K562 (cell line): ENCODE measurements around the gene PRKAG2. TPM values are rescaled to one million over a fixed set of nuclear protein-coding genes. Genes with fewer than 3 reads are reported as not detected.

Experiments
- ATAC-seq: fragments of 200-7000 bp; cut with Tn5 transposase; 3 replicates; pipeline ENCODE4 v1.9.1; 2020; ENCODE audit warnings: moderate library complexity
- BruUV-seq: library from RNA; stranded (reverse); fragments of 400-500 nt; replicated peaks from 2 replicates; lab custom pipeline; 2021; lab: Mats Ljungman, UMichigan
- CTCF ChIA-PET: fragments of 300-600 bp; formaldehyde crosslinking; extraction: SDS; loops from one replicate; lab custom pipeline; 2021; ENCODE audit warnings: low intra/inter-chr PET ratio; lab: Yijun Ruan, JAX
- POLR2A ChIA-PET: fragments of 300-600, 350-650 bp; sonication (Branson Sonifier 250); formaldehyde crosslinking; extraction: SDS; loops from one replicate; lab custom pipeline; 2021; ENCODE audit warnings: antibody characterized with exemption, inconsistent platforms; lab: Yijun Ruan, JAX
- DNase-seq, 4 experiments: peaks; one replicate each; pipeline versions ENCODE4 v3.0.0 to v3.0.0-alpha.2; 2011 to 2018; ENCODE audit warnings: low spot score in 3 of 4, mixed read lengths in 3 of 4; ENCODE audit errors: extremely low read depth in 1 of 4
- FAIRE-seq: peaks from 2 replicates; lab custom pipeline; 2011; peaks lifted over from hg19 to GRCh38; lab: Jason Lieb, UNC
- H2AFZ ChIP-seq: 2 replicates; pipeline ENCODE4 v1.6.0; 2011; ENCODE audit warnings: low read depth, low read length, control low read depth, inconsistent platforms
- H3K27ac ChIP-seq: fragments of 200-600 bp; 3 replicates; pipeline ENCODE4 v1.8.0; 2011; ENCODE audit warnings: low read depth, mild to moderate bottlenecking, control low read depth, inconsistent platforms, low read length, moderate library complexity, mixed read lengths; ENCODE audit errors: extremely low read depth
- H3K27me3 ChIP-seq, 2 experiments: fragments of 300-600 bp in 1 of 2; 2 replicates in 1 of 2; 3 replicates in 1 of 2; pipeline versions ENCODE4 v1.6.0 to v1.8.0; 2011; ENCODE audit warnings: inconsistent platforms in 2 of 2, low read length in 2 of 2, mild to moderate bottlenecking in 1 of 2, mixed read lengths in 1 of 2, moderate library complexity in 1 of 2; ENCODE audit not compliant: control insufficient read depth in 2 of 2, insufficient read depth in 2 of 2
- H3K36me3 ChIP-seq: fragments of 300-600 bp; 3 replicates; pipeline ENCODE4 v1.8.0; 2011; ENCODE audit warnings: mild to moderate bottlenecking, low read length, inconsistent platforms; ENCODE audit not compliant: control insufficient read depth, insufficient read depth
- H3K4me1 ChIP-seq, 2 experiments: fragments of 200-600 bp in 1 of 2; replicated peaks in 1 of 2; 2 replicates in 1 of 2; 3 replicates in 1 of 2; pipeline versions ENCODE4 v1.5.1 to v1.8.0; 2011; ENCODE audit warnings: inconsistent platforms in 2 of 2, low read length in 2 of 2, mild to moderate bottlenecking in 1 of 2, mixed read lengths in 1 of 2, moderate library complexity in 1 of 2; ENCODE audit not compliant: control insufficient read depth in 2 of 2, insufficient read depth in 2 of 2
- H3K4me2 ChIP-seq: 2 replicates; pipeline ENCODE4 v1.6.1; 2011; ENCODE audit warnings: low read length, control low read depth, inconsistent platforms, mixed read lengths; ENCODE audit not compliant: insufficient read depth
- H3K4me3 ChIP-seq: fragments of 200-600 bp; sonication (generic), shearing (Covaris generic); 2 replicates; pipeline ENCODE4 v1.5.1; 2016; ENCODE audit warnings: control low read depth, inconsistent platforms
- H3K79me2 ChIP-seq: fragments of 200-600 bp; 3 replicates; pipeline ENCODE4 v1.8.0; 2011; ENCODE audit warnings: low read length, inconsistent platforms; ENCODE audit not compliant: control insufficient read depth, insufficient read depth
- H3K9ac ChIP-seq, 2 experiments: 2 replicates each; pipeline versions ENCODE4 v1.6.0 to v1.6.1; 2011; ENCODE audit warnings: low read depth in 2 of 2, low read length in 2 of 2, control low read depth in 1 of 2, inconsistent platforms in 1 of 2, mild to moderate bottlenecking in 1 of 2, mixed read lengths in 1 of 2; ENCODE audit not compliant: insufficient read depth in 1 of 2
- H3K9me1 ChIP-seq: one replicate; pipeline ENCODE4 v1.6.0; 2011; ENCODE audit warnings: inconsistent platforms, mild to moderate bottlenecking, low read length, moderate library complexity; ENCODE audit not compliant: control insufficient read depth, insufficient read depth
- H3K9me3 ChIP-seq: replicated peaks from 2 replicates; pipeline ENCODE4 v1.5.1; 2011; ENCODE audit warnings: low read depth, low read length, inconsistent platforms; ENCODE audit not compliant: control insufficient read depth, insufficient read depth
- H4K20me1 ChIP-seq: replicated peaks from 2 replicates; pipeline ENCODE4 v1.6.1; 2011; ENCODE audit warnings: low read length, inconsistent platforms, mixed read lengths; ENCODE audit not compliant: control insufficient read depth, insufficient read depth
- BMI1 ChIP-seq: fragments of 150-350 bp; IDR thresholded peaks from 2 replicates; pipeline ENCODE4 v1.6.1; 2014; ENCODE audit warnings: low read length
- DIDO1 ChIP-seq: fragments of 450-650 bp; IDR thresholded peaks from 2 replicates; pipeline ENCODE4 v1.6.1; 2016; ENCODE audit warnings: low read depth, missing biosample characterization, missing genetic modification characterization
- DMBX1 ChIP-seq: fragments of 250-450 bp; sonication (Bioruptor Pico); IDR thresholded peaks from 2 replicates; pipeline ENCODE4 v1.8.0; 2022; ENCODE audit warnings: inconsistent platforms, mild to moderate bottlenecking, moderate library complexity, borderline replicate concordance
- ELF2 ChIP-seq: fragments of 250-450 bp; sonication (Bioruptor Pico); IDR thresholded peaks from 2 replicates; pipeline ENCODE4 v1.5.0; 2021; ENCODE audit warnings: mild to moderate bottlenecking
- HLTF ChIP-seq: fragments of 450-650 bp; IDR thresholded peaks from 2 replicates; pipeline ENCODE4 v1.6.1; 2016
- KAT7 ChIP-seq: sonication (generic); formaldehyde crosslinking; IDR thresholded peaks from 2 replicates; pipeline ENCODE4 v1.8.0; 2022; ENCODE audit warnings: missing genetic modification reagents, mild to moderate bottlenecking, borderline replicate concordance
- MED1 ChIP-seq: sonication (generic); formaldehyde crosslinking; IDR thresholded peaks from 2 replicates; pipeline ENCODE4 v1.8.1; 2023; ENCODE audit warnings: missing genetic modification reagents, borderline replicate concordance
- RBM25 ChIP-seq: fragments of 200-400 bp; formaldehyde crosslinking; IDR thresholded peaks from 2 replicates; pipeline ENCODE4 v1.6.1; 2018; ENCODE audit warnings: low read length, low read depth, moderate library complexity; ENCODE audit not compliant: severe bottlenecking
- SMARCC2 ChIP-seq: fragments of 450-650 bp; IDR thresholded peaks from 2 replicates; pipeline ENCODE4 v1.6.1; 2017; ENCODE audit warnings: antibody characterized with exemption, moderate library complexity, mild to moderate bottlenecking, low read depth
- WGBS: fragments of 100-300 bp; shearing (Covaris generic); methylation state at CpG from one replicate; pipeline ENCODE4 v1.1.6; 2016; ENCODE audit warnings: low coverage, mixed read lengths; ENCODE audit not compliant: insufficient coverage; ENCODE audit errors: missing lambda C conversion rate; 5-methylcytosine and 5-hydroxymethylcytosine counted together
- in situ Hi-C: fragments of 300-500 bp; cut with MboI; formaldehyde crosslinking; loops from 4 replicates; pipeline ENCODE4 v1.15.0; 2018; ENCODE audit warnings: inconsistent platforms, mixed read lengths
- intact Hi-C: fragments of 100-400 bp; cut with micrococcal nuclease; formaldehyde crosslinking; loops from 2 replicates; pipeline ENCODE4 v1.14.2; 2022
- polyA plus RNA-seq, 8 experiments: library from polyadenylated mRNA; depleted of rRNA in 4 of 8; stranded (reverse) in 5 of 8; unstranded in 3 of 8; fragments of >200 nt; fragmentation: Nextera tagmentation in 2 of 8; fragmentation: Illumina TruSeq in 1 of 8; extraction: Ambion mirVana in 2 of 8; extraction: Trizol in 1 of 8; gene quantifications; 2 replicates each; pipeline versions ENCODE4 v1.2.1 to v1.2.3, GENCODE V29; 2011 to 2014; ENCODE audit warnings: inconsistent platforms in 1 of 8, missing spikeins in 1 of 8
- total RNA-seq, 7 experiments: library from RNA; depleted of rRNA in 6 of 7; stranded (reverse); fragments of >200 nt in 6 of 7; fragmentation: Illumina TruSeq in 2 of 7; extraction: Trizol in 2 of 7; gene quantifications; 2 replicates each; pipeline versions ENCODE4 v1.2.1 to v1.2.3, GENCODE V29; 2011 to 2021; ENCODE audit warnings: low replicate concordance in 1 of 7
- TF ChIP-seq, protein P1 (sequence below): fragments of 250-450 bp; sonication (Bioruptor Pico); IDR thresholded peaks from 2 replicates; pipeline ENCODE4 v1.9.0; 2021; ENCODE audit warnings: mild to moderate bottlenecking, inconsistent platforms

PRKAG2 gene
- total and polyA plus RNA-seq, 9 of the 15 experiments (the other 6 are each of a cell fraction or from before 2014, with no cell fraction given), result 0.99 to 5.6 (median 3.3) TPM

DNA sequence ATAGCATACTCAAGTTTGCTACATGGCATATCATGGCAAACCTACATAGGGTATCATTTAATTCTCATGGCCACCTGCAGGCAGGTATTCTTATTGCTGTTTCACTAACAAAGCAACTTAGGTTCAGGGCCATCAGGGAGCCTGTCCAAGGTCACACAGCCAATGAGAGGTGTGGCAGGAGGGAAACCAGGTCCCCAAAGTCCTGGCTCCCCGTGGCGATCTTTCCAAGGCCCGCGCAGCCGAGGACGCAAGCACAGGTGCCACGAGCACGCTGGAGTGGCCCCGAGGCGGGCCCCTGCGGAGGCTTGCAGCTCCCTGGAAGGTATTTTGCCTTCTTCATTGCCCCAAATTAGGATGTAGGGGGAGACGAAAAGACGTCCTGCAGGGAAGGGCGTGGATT, 20.8 kb downstream of the PRKAG2 start:
- no TSS peak for BruUV-seq
- Histone ChIP-seq H3K79me2 (no peaks in the 10 kb centered on the region), H3K4me1 (peaks cover 0 to 8% of the 10 kb centered on the region in 2 experiments; a peak in 1 of 5 replicates), H3K36me3 (no peaks in the 10 kb centered on the region), H3K4me2 (no peak overlapping the region), H3K9ac (no peak overlapping the region), H4K20me1 (peaks cover 17% of the 10 kb centered on the region), H3K27ac (no peak overlapping the region), H2AFZ (no peak overlapping the region), H3K9me3 (no peaks in the 10 kb centered on the region), H3K27me3 (peaks cover 71 to 99% of the 10 kb centered on the region in 2 experiments), H3K9me1 (no peaks in the 10 kb centered on the region), H3K4me3 (no peak overlapping the region)
- under 1% methylated on average over 14 of the region's 14 CpGs for WGBS
- TF ChIP-seq SMARCC2, result no peak
- FAIRE-seq (no peak), DNase-seq (no peak), ATAC-seq (no peak)
- POLR2A ChIA-PET, result no interaction called here
- CTCF ChIA-PET, result no interaction called here
- in situ Hi-C loops (no loop called here), intact Hi-C loops (no loop called here)

DNA sequence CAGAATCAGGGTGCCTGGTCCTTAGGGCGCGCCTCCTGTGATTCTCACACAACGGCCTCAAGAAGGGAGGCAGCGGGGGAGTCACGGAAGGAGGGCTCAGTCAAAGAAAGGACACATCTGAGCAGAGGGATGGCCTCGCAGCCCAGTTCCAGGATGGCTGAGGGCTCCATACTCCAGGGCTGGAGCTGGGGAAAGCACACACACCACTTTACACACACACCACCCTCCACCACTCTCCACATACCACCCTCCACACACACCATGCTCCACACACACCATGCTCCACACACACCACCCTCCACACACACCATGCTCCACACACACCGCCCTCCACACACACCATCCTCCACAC, 22.2 kb downstream of the PRKAG2 start:
- ChIA-PET POLR2A (interaction anchor here (1.1 kb wide), 2 partner anchors 17 to 34 kb away, joined by 3 to 4 read pairs; no protein-coding TSS in a partner anchor), CTCF (no interaction called here)
- no peaks in the 10 kb centered on the region for H3K9me3 ChIP-seq
- no peaks in the 10 kb centered on the region for H3K9me1 ChIP-seq
- no peak overlapping the region for H2AFZ ChIP-seq
- in situ Hi-C loops, result no loop called here
- DNase-seq (no peak), ATAC-seq (peak; percentile 38), FAIRE-seq (no peak)
- no peak overlapping the region for H3K9ac ChIP-seq
- no peak overlapping the region for H3K4me2 ChIP-seq
- peaks cover 31% of the 10 kb centered on the region for H4K20me1 ChIP-seq
- H3K4me1 ChIP-seq, result peaks cover 0 to 8% of the 10 kb centered on the region in 2 experiments; a peak in 1 of 5 replicates
- H3K36me3 ChIP-seq, result no peaks in the 10 kb centered on the region
- TF ChIP-seq RBM25 (no peak), DIDO1 (tag) (no peak), DMBX1 (CRISPR knock-in tag) (no peak), ELF2 (no peak), KAT7 (CRISPR knock-in tag) (no peak), MED1 (CRISPR knock-in tag) (no peak), BMI1 (no peak), HLTF (no peak)
- TF ChIP-seq, protein P1, sequence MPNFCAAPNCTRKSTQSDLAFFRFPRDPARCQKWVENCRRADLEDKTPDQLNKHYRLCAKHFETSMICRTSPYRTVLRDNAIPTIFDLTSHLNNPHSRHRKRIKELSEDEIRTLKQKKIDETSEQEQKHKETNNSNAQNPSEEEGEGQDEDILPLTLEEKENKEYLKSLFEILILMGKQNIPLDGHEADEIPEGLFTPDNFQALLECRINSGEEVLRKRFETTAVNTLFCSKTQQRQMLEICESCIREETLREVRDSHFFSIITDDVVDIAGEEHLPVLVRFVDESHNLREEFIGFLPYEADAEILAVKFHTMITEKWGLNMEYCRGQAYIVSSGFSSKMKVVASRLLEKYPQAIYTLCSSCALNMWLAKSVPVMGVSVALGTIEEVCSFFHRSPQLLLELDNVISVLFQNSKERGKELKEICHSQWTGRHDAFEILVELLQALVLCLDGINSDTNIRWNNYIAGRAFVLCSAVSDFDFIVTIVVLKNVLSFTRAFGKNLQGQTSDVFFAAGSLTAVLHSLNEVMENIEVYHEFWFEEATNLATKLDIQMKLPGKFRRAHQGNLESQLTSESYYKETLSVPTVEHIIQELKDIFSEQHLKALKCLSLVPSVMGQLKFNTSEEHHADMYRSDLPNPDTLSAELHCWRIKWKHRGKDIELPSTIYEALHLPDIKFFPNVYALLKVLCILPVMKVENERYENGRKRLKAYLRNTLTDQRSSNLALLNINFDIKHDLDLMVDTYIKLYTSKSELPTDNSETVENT (CRISPR knock-in tag), result no peak
- H3K79me2 ChIP-seq, result no peaks in the 10 kb centered on the region
- intact Hi-C loops, result no loop called here
- H3K27ac ChIP-seq, result no peak overlapping the region
- H3K27me3 ChIP-seq, result peaks cover 79 to 99% of the 10 kb centered on the region in 2 experiments
- no peak overlapping the region for H3K4me3 ChIP-seq
- 1% methylated on average over 7 of the region's 7 CpGs for WGBS
- no TSS peak for BruUV-seq
